Lung (tissue), 12 donors: Measurements from ENCODE around the gene ITPK1. TPM values are rescaled to one million over a fixed set of nuclear protein-coding genes. Genes with fewer than 3 reads are reported as not detected.

ENCODE experiments used
- ATAC-seq: fragments of 200-7000 bp; cut with Tn5 transposase; one replicate; pipeline ENCODE4 v1.9.1; 2020; ENCODE audit warnings: moderate number of reproducible peaks; ENCODE audit not compliant: insufficient read depth, low FRiP score
- DNase-seq, 3 donors: peaks; one replicate each; pipeline ENCODE4 v3.0.0-alpha.2; 2013 to 2017
- H3K27ac ChIP-seq, 2 donors: one replicate each; pipeline ENCODE4 v1.5.1; 2013; ENCODE audit warnings: mild to moderate bottlenecking in 2 of 2, moderate library complexity in 2 of 2, control low read depth in 1 of 2, inconsistent platforms in 1 of 2, low read depth in 1 of 2, low read length in 1 of 2
- H3K27me3 ChIP-seq, 3 donors: one replicate each; pipeline ENCODE4 v1.5.1; 2013; ENCODE audit warnings: low read length in 2 of 3; ENCODE audit not compliant: control insufficient read depth in 3 of 3, insufficient read depth in 3 of 3
- H3K36me3 ChIP-seq, 4 donors: one replicate each; pipeline ENCODE4 v1.5.1; 2013; ENCODE audit warnings: low read length in 4 of 4, mild to moderate bottlenecking in 1 of 4, moderate library complexity in 1 of 4; ENCODE audit not compliant: control insufficient read depth in 4 of 4, insufficient read depth in 4 of 4
- H3K4me1 ChIP-seq, 5 donors: one replicate each; pipeline ENCODE4 v1.5.1; 2013; ENCODE audit warnings: low read length in 5 of 5, mild to moderate bottlenecking in 2 of 5, moderate library complexity in 1 of 5; ENCODE audit not compliant: control insufficient read depth in 5 of 5, insufficient read depth in 5 of 5
- H3K4me3 ChIP-seq: one replicate; pipeline ENCODE4 v1.5.1; 2013; ENCODE audit warnings: mild to moderate bottlenecking, control low read depth, moderate library complexity
- H3K9ac ChIP-seq, 2 donors: one replicate each; pipeline ENCODE4 v1.5.1; 2013; ENCODE audit warnings: low read length in 2 of 2, control low read depth in 1 of 2; ENCODE audit not compliant: insufficient read depth in 1 of 2
- H3K9me3 ChIP-seq, 4 donors: one replicate each; pipeline ENCODE4 v1.5.1; 2013; ENCODE audit warnings: low read length in 3 of 4, mild to moderate bottlenecking in 1 of 4, moderate library complexity in 1 of 4; ENCODE audit not compliant: control insufficient read depth in 4 of 4, insufficient read depth in 3 of 4
- CTCF ChIP-seq: IDR thresholded peaks from 2 replicates; pipeline ENCODE4 v1.5.1; 2012; ENCODE audit warnings: mild to moderate bottlenecking; ENCODE audit errors: control extremely low read depth, extremely low read depth
- WGBS, 2 donors: extraction: QIAGEN DNeasy Blood & Tissue Kit; methylation state at CpG; one replicate each; pipeline ENCODE4 v1.1.7; 2013; 5-methylcytosine and 5-hydroxymethylcytosine counted together
- polyA plus RNA-seq, 2 donors: library from polyadenylated mRNA; stranded (reverse); fragments of 200-250 nt; gene quantifications; one replicate each; pipeline ENCODE4 v1.2.1, GENCODE V29; 2013
- total RNA-seq, 2 donors: library from RNA; depleted of rRNA in 1 of 2; stranded (reverse); fragments of >200 nt in 1 of 2; gene quantifications; one replicate each; pipeline ENCODE4 v1.2.1, GENCODE V29; 2014 to 2021
- donor health status: control.
- donor health status: control.
- donor health status: Bipolar disorder and iron deficiency.
- donor health status: healthy.
- donor health status: DM: yes; HTN: yes; CAD: no.

ITPK1 gene
- total and polyA plus RNA-seq, 4 donors = 17.5 to 99.4 (median 45.3) TPM

GRCh38 chr14:92963301-92964123 lies 152.2 kb downstream of the ITPK1 start:
- no peak for TF ChIP-seq CTCF
- no peak for ATAC-seq
- Histone ChIP-seq H3K36me3 (peaks cover 0 to 34% (median 3%) of the 10 kb centered on the region in 4 donors), H3K27me3 (no peaks in the 10 kb centered on the region), H3K9me3 (no peaks in the 10 kb centered on the region), H3K4me1 (peaks cover 0 to 16% (median 8%) of the 10 kb centered on the region in 5 donors), H3K4me3 (no peak overlapping the region), H3K27ac (peak overlapping the region in 1 of 2 donors; percentile 28), H3K9ac (peak overlapping the region in 1 of 2 donors; percentile 39)
- 83% methylated on average over 14 of the region's 14 CpGs for WGBS, 2 donors
- DNase-seq = no peak

- TF ChIP-seq CTCF = no peak
- peaks cover 0 to 16% (median 8%) of the 10 kb centered on the region in 5 donors for H3K4me1 ChIP-seq
- no peaks in the 10 kb centered on the region for H3K27me3 ChIP-seq
- ATAC-seq (no peak), DNase-seq (no peak)
- H3K27ac ChIP-seq = no peak overlapping the region
- H3K9ac ChIP-seq = no peak overlapping the region
- 94% methylated on average over 11 of the region's 11 CpGs for WGBS, 2 donors
- H3K36me3 ChIP-seq = peaks cover 0 to 41% (median 4%) of the 10 kb centered on the region in 4 donors
- H3K9me3 ChIP-seq = no peaks in the 10 kb centered on the region
- no peak overlapping the region for H3K4me3 ChIP-seq
Measured at GRCh38 chr14:92962831-92963095, 153.0 kb downstream of the ITPK1 start.

- peaks cover 0 to 47% (median 6%) of the 10 kb centered on the region in 4 donors for H3K36me3 ChIP-seq
- WGBS, 2 donors = 95 to 97% methylated on average over 20 of the region's 20 CpGs
- no peak for DNase-seq
Measured at GRCh38 chr14:92962031-92962830, 153.5 kb downstream of the ITPK1 start.

More at GRCh38 chr14:92962031-92962830, 153.5 kb downstream of the ITPK1 start:
- TF ChIP-seq CTCF = no peak
- Histone ChIP-seq H3K27ac (no peak overlapping the region), H3K9ac (no peak overlapping the region), H3K9me3 (no peaks in the 10 kb centered on the region), H3K4me1 (peaks cover 0 to 16% (median 8%) of the 10 kb centered on the region in 5 donors), H3K4me3 (no peak overlapping the region), H3K27me3 (no peaks in the 10 kb centered on the region)
- ATAC-seq = no peak
